Stimulated activated CD8-positive, alpha-beta memory T cell treated with anti-CD3 and anti-CD28 coated beads, Interleukin-2, amount 100 ng/mL, for 48 hours (primary cell): ENCODE data around the gene ARHGAP15.
"Not testable (repeated sequence)": the region's sequence is repeated elsewhere in the genome, so short reads cannot be mapped to it uniquely, and the experiment has no call there.

Source experiments
- DNase-seq, 2 donors: peaks; one replicate each; pipeline ENCODE4 v3.0.0-alpha.2; 2020; ENCODE audit warnings: low read depth in 2 of 2

ARHGAP15 gene

DNA sequence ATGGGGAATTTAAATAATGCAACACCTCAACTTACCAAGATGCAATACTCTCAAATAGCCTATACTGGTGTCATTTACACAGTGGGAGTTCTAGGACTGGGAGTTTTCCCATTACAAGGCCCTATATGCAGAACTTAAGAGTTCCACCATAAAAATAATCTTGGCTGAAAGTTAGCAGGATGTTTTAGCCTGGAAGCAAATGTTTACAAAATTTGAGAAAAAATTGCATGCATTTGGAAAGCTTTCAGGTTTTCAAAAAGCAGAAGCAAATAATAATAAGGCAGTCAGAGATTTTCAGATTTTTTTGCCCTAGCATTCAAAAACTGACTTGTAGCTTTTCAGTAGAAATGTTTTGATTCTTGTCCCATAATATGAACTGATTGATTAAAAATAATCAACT, 397.3 kb downstream of the ARHGAP15 start:
- no peak for DNase-seq

DNA sequence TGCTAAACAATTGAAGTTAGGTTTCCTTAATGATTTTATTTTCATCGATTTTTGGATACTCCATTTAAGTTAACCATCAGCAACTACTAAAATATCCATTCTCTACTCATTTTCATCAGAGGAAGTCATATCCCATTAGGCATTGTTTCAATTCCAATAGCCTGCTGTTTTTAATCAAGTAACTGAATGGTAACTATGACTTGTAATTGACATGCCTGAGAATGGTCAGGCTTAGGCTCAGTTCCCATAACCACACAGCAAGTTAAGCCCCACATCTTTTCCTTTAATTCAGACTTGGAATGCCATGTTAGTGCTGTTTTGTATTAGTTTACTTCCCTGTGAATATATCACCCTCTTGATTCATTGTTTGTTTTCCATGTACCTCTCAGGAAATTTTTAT, 398.8 kb downstream of the ARHGAP15 start:
- no peak for DNase-seq

DNA sequence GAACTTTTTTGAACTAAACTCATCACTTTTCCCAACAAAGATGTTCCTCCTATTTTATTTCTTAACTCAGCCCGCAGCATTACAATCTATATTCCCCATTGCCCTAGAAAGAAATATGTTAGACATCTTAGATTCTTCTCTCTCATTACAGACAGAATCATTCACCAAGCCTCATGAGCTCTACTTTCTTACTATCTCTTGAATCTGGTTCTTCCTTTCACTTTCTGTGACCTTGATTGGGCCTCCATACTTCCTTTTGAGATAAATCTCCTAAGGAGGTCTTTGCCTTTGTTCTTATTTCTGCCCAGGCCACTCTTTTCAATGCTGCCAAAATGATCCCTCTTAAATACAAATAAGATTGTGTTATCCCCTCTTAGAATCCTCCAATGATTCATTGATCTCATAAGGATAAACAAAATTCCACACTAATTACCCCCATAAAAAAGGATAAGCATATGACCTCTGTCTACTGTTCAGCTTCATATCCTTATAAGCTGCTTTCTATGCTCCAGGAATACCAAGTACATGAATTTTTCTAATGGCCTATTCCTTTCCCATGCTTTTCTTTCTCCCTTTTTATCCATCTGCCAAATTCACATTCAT, 400.0 kb downstream of the ARHGAP15 start:
- no peak for DNase-seq

DNA sequence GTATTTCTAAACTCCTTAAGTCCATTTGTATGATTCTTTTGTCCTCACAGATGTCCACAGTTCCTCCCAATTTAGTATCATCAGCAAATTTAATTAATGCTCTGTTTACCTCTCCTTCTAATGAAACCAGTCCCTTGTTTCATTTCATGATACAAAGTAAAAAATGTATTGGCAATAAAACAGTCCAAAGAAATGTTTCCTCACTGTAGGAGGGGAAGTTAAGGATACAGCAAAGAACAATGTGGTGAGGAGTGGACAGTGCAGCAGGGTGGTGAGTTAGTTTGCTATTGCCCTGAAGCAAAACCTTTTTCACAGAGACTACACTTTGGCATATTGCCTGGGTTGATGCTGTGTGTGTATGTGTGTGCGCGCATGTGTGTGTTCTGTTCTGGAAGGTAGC, 401.5 kb downstream of the ARHGAP15 start:
- DNase-seq: no peak

DNA sequence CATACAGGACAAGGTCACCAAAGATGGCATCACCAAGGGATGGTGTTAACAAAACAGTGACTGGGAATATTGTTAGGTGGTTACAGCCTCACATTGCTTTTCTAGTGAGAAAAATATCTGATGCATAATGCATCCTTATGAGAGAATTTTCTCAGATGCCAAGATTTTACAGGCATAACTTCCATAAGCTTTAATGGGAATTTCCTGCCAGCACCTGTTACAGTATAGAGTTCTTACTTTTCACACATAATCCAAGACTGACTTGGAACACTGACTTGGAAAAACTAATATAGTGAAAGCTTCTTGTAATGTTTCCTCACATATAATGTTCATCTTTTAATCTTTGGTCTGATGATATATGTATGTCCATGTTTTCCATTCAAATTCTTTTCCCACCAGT, 402.8 kb downstream of the ARHGAP15 start:
- DNase-seq: no peak

DNA sequence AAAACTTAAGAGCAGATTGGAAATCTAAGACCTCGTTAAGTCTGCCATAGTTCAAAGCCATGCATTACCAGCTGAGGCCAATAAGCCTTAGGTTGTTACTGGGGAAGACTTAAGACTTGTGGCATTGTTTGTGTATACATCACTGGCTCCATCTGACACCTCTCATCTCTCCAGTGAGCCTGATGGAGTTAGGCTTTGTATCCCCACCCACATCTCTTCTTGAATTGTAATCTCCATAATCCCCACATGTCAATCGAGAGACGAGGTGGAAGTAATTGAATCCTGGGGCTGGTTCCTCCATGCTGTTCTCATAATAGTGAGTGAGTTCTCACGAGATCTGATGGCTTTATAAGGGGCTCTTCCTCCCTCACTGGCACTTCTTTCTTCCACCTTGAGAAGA, 404.6 kb downstream of the ARHGAP15 start:
- DNase-seq: no peak

DNA sequence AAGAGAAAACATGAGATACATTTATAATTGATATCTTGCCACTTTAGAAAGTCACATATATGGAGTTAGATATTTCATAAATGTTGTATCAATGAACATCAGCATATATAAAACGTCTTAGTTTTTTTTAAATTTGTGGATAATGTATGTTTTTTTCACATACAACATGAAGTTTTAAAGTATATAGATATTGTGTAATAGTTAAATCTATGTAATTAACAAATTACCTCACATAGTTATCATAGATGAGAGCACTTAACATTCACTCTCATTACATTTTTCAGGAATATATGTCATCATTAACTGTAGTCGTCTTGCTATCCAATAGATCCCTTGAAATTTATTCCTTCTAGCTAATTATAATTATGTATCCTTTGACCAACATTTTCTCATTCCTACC, 406.6 kb downstream of the ARHGAP15 start:
- no peak for DNase-seq

DNA sequence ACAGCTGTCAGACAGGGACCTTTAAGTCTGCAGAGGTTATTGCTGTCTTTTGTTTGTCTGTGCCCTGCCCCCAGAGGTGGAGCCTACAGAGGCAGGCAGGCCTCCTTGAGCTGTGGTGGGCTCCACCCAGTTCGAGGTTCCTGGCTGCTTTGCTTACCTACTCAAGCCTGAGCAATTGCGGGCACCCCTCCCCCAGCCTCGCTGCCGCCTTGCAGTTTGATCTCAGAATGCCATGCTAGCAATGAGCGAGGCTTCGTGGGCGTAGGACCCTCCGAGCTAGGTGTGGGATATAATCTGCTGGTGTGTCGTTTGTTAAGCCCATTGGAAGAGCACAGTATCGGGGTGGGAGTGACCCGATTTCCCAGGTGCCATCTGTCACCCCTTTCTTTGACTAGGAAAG, 412.7 kb downstream of the ARHGAP15 start:
- not testable (repeated sequence) for DNase-seq

DNA sequence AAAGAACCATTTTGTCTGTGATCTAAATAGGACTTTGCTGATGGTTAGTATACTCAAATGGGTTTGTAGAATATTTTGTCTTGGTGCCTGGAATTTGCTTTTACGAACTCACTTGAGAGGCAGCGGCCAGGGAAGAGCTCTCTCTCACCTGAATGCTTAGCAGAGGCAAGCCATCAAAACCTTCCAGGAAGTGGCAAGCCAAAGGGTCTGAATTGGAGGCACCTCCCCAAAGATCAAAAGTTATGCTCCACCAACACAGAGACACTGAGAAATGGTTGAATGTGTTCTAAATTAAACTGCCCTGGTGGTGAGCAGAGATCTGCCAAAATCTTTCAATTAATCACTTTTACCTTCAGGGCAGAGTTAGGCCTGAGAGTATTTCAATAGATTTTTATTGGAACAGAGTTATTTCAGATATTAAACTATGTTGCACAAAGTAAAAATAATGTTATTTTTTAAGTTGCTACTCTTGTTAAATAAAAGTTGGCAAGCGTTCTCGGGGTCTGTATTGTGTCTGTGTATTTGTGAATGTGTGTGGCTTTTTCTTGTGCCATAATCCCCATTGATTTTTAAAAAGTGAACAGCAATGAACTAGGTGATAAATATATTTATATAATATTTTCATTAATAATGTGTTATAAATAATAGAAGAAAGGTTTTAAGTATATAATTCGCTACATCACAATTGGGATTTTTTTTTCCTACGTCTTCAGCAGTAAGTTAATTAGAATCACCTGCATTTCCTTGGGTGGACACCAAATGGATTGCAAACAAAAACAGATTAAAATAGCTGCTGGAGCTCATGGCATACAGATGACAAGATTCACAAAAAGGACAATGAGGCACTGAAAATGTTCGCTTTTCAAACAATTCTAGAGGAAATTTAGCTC, 416.1 kb downstream of the ARHGAP15 start:
- DNase-seq: no peak

DNA sequence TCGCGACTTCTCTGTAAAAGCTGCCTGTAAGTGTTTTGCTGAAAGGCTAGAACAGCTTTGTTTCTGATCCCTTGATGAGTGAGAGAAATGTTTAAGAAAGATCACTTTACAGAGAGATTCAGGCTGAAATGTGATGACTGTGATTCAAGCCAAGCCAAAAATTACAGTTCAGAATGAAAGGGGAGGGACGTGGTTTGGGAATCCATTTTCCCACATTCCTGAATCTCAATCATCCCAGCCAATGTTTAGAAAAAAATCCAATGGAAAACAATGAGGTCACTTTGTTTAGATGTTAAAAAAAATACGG, 416.7 kb downstream of the ARHGAP15 start:
- no peak for DNase-seq

DNA sequence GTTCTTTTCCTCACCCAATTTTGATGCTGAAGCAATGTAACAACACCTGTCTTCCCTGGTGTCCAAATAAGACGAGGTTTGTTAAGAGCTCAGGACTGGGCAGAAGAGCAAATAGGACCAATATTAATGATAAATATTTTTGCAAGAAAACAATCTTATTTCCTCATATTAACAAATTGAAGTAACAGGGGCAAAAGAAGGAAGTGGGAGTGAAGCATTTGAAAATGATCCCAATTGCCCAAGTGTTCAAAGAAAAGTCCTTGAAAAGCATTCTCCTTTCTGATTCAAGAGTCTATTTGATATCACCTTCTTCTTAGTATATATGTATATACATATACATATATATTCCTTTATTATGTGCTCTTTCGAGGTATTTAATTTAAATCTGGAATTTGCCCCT, 418.8 kb downstream of the ARHGAP15 start:
- DNase-seq: no peak

DNA sequence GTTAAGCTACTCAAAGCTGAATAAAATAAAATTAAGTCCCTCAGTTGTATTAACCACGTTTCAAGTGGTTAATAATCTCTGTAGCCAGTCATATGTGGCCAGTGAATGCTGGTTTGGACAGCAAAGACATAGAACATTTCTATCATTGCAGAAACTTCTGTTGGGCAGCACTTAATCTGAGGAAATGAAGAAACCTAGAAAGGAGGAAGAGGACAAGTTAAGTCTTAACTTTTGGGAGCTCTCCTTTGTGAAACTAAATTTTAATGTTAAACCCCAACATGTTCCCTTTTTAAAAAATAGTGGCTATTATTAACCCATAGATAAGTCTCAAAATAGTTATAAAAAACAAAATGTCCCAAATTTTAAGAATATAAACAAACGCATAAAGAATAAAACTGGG, 421.3 kb downstream of the ARHGAP15 start:
- DNase-seq: no peak

DNA sequence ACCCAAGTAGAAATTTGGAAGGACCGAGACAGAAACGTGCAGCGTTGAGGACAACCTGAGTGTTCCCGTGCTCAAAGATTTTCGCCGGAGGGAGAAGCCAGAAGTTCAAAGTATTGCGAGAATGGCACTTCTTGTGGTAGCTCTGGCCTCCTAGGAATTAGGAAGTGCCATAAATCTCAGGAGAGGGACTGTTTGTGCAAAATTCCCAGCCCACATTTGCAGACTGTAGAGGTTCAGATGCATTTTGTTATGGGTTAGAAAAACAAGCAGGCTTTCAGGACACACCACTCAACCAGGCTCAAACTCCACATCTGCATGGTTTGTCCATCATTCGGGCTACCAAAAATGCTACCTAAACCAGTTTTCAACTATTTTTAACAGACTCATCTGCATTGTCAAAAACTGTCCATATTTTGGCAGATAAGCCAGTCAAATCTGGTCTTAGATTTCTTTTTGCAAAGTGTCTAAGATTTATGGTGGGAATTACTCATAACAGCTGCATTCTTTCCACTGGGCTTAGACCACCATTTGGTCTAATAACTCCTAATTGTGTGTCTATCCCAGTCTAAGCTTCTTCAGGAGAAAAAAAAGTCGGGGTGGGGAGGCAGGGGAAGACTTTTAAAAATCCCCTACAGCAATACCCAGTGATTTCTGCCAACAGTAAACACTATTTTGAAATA, 422.9 kb downstream of the ARHGAP15 start:
- no peak for DNase-seq

DNA sequence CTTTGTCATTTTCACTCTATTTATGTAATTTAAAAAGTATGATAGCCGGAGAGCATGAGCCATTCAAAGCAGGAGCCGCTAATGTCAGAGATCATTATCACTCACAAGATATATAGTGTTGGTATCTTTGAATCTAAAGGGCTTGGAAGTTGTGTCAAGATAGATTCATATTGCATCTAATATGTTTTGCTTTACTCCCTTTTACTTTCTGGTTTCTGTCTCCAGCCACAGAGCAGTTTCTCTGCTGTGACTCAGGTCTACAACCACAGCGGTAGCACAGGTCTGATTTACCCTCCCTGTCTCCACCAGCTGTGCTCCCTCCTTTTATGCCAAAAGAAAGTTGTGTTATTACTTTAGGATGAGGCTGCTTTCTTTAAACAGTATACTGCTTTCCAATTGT, 424.0 kb downstream of the ARHGAP15 start:
- DNase-seq: no peak

DNA sequence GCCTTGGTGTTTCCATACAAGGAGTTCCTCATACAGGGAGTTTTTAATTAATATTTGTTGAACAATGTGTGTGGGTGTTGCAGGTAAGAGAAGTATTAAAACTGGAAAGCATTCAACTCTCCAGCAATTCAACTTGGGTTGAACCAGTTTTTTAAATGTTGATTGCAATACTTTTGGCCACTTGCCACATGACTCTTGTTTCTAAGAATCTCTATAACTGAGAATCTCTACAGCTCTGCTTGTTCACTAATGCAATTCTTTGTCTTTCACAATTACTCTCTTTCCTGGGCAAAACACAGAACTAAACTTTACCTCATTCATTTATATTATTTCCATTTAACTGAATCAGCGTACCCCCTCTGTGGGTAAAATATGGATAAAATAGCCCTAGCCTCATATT, 429.4 kb downstream of the ARHGAP15 start:
- DNase-seq: no peak

DNA sequence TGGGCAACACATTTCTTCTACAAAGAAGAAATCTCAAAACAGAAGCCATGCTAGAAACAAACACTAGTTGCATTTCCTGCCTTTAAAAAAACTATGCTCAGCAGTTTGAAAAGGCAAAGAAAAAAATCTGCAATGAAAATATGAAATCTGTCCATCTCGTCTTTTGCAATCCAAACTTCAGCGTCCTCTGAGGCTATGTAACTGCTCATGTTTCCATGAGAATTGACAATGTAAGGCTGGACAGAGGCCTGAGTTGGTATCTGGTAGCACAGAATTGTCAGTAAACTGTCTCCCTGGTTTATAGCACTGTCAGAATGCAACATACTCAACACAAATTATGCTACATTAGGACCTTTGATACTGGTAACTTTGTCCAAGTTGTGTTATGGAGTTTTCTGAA, 429.9 kb downstream of the ARHGAP15 start:
- no peak for DNase-seq

DNA sequence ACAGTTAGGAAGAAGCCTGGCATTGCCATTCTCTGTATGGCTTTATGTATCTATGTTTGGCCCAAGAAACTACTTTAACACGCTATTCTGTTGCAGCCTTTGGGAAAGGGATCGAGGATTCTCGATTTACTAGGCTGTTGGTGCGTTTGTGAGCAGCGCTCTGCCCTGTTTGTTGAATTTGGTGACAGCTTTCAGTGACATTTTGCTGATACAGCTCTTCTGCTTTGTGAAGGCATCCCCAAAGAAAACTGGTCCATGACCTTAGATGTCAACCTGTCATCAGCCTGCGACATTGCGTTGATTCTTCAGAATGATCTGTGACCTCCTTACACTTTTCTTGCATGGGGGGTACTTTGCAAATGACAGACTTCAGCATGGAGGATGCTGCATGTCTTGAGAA, 431.5 kb downstream of the ARHGAP15 start:
- DNase-seq: no peak

DNA sequence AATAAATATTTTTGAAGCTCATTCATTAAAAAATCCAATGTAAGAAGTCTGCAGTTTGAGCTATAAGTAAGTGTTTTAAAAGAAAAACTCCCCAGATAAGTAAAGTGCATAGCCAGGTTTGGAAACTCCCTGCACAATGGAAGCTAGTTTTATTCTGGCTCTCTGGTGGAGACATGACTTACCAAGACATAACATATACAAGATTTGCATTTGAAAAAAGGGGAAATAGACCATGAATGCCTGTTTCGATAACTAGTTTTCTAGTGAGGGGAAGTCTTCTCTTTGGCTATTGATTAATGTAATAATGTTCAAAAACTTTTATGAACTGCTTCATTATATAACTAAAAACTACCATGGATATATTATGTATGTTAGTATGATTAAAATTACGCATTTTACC, 435.2 kb downstream of the ARHGAP15 start:
- no peak for DNase-seq

DNA sequence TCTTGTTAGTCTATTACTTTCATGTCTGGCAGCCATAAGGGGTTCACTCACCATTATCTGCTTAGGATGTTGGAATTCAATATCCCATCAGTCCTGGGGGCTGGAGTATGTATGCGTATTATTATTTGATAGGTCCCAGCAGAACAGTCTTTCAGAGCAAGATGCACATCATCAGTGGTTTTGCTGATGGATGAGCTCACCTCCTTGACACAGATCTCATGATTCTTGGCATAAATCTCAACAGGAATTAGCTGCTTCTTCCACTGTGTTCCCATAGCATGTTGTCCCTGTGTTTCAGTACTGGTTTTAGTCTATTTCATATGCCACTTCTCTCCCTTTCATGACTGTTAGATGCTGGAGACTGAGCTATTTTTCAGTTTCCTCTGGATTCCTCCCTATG, 442.5 kb downstream of the ARHGAP15 start:
- DNase-seq: no peak

DNA sequence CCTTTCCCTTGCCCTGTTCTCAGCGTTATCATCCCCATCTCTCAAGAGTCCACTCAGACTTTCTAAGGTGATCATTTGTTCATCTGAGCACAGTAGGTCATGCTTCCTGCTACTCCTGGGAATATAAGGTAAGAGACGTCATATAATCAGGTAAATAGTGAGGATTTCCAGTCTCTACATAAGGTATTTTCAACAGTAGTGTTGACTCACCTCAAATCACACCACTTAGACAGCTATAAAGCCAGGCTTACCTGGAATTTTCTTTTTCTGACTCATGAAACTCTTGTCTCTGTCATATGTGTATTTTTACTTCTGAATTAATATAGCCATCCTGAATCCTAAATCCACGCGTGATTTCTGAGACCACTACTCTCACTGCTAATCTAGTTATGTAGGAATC, 443.2 kb downstream of the ARHGAP15 start:
- no peak for DNase-seq

DNA sequence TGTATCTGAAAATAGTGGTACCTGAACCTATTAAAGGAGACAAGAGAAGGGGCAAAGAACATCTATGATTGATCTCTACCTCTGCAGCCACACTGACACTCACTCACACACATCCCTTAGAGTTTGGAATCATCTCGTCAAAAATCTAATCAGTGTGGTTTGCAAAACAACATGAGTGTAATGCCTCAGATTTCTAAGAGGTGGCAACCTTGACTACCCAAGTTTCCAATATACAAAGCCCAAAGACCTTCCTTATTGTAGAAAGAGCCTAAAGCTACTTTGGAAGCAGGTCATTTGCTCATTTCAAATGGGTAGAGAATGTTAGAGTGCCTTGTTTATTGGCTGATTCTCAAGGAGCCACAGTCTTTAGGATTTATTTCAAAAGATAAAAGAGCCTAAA, 444.9 kb downstream of the ARHGAP15 start:
- no peak for DNase-seq

DNA sequence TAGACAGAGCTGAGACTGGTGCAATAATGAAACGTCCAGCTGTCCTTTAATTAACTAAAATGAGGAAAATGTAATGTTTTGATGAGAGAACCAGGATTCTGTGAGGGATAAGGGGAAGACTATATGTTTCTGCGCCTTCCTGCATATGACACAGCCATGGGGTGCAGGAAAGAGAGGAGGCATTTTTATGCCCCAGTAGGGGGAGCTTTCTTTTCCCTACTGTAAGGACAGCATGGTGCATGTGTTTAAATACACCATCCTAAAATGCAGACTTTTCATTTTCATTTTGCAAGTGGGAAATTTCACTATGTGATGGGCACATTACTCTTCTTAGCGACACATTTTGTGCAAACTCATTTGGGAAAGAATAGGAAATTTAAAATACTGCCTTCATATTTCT, 446.1 kb downstream of the ARHGAP15 start:
- DNase-seq: no peak

DNA sequence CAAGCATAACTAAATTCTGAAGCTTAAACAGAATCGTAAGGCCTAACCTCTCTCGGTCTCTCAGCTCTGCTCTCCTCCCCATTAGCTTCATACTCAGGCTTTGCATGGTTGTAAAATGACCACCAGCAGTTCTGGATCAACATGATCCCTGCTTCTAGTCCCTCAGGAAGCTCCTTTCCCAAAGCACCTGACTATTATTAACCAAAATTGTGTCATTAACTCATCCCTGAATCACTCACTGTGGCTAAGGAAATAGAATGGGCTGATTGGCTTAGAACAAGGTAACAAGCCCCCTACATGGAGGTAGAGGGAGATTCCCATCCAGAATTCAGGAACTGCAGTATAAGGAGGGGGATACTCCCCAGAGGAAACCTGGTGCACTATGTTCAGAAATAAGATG, 448.3 kb downstream of the ARHGAP15 start:
- DNase-seq: no peak
